HG03045 (cell line): Measurements from ENCODE around the gene GAGE12J.
"Not testable (repeated sequence)": the region's sequence is repeated elsewhere in the genome, so short reads cannot be mapped to it uniquely, and the experiment has no call there.

ENCODE experiments used
- ATAC-seq: cut with Tn5 transposase; IDR thresholded peaks from one replicate; pipeline ENCODE4 v1.9.1; 2021; ENCODE audit warnings: mild to moderate bottlenecking, moderate library complexity; ENCODE audit not compliant: unreplicated experiment

The GAGE12J gene

GRCh38 chrX:49321737-49322136 lies at the start of gene GAGE12J:
Gene GAGE12J (plus strand): TSS chrX:49322037. CDS start chrX:49323194, 1,157 bp downstream.
- not testable (repeated sequence) for ATAC-seq

- no peak for ATAC-seq
These were observed 49.4 kb upstream of the GAGE12J start for GRCh38 chrX:49272421-49272820.

- no peak for ATAC-seq
These were observed 48.6 kb upstream of the GAGE12J start for GRCh38 chrX:49273181-49273727.

- ATAC-seq = no peak
These were observed 45.6 kb upstream of the GAGE12J start for GRCh38 chrX:49276207-49276606.

- no peak for ATAC-seq
These were observed 44.9 kb upstream of the GAGE12J start for GRCh38 chrX:49276671-49277534.

GRCh38 chrX:49277535-49277830 lies 44.4 kb upstream of the GAGE12J start:
- no peak for ATAC-seq

- ATAC-seq = no peak
These were observed 43.8 kb upstream of the GAGE12J start for GRCh38 chrX:49278081-49278480.

GRCh38 chrX:49282647-49283011 lies 39.2 kb upstream of the GAGE12J start:
- ATAC-seq = no peak

GRCh38 chrX:49284212-49284611 lies 37.6 kb upstream of the GAGE12J start:
- no peak for ATAC-seq

GRCh38 chrX:49286136-49286535 lies 35.7 kb upstream of the GAGE12J start:
- no peak for ATAC-seq

- ATAC-seq = no peak
These were observed 35.3 kb upstream of the GAGE12J start for GRCh38 chrX:49286581-49286980.

GRCh38 chrX:49287665-49288064 lies 34.2 kb upstream of the GAGE12J start:
- no peak for ATAC-seq

- no peak for ATAC-seq
These were observed 31.6 kb upstream of the GAGE12J start for GRCh38 chrX:49290215-49290614.

GRCh38 chrX:49291615-49292337 lies 30.1 kb upstream of the GAGE12J start:
- ATAC-seq = no peak

- no peak for ATAC-seq
These were observed 29.2 kb upstream of the GAGE12J start for GRCh38 chrX:49292400-49293362.

- ATAC-seq = not testable (repeated sequence)
These were observed 22.5 kb upstream of the GAGE12J start for GRCh38 chrX:49299293-49299692.

- no peak for ATAC-seq
These were observed 21.1 kb upstream of the GAGE12J start for GRCh38 chrX:49300703-49301102.

GRCh38 chrX:49303346-49303745 lies 18.5 kb upstream of the GAGE12J start, which contains the start of gene GAGE10:
Gene GAGE10 (plus strand): TSS chrX:49303646. CDS start chrX:49304860, 1,214 bp downstream.
- no peak for ATAC-seq

GRCh38 chrX:49307775-49308174 lies 14.1 kb upstream of the GAGE12J start:
- not testable (repeated sequence) for ATAC-seq

GRCh38 chrX:49308604-49309269 lies 13.1 kb upstream of the GAGE12J start:
- ATAC-seq = no peak
